H1 (cell line): ENCODE results near the gene TMEM178B. TPM values are rescaled to one million over a fixed set of nuclear protein-coding genes. Genes with fewer than 3 reads are reported as not detected.

ENCODE experiments used
- EP300 ChIP-seq, 2 experiments: IDR thresholded peaks; 1 replicate in 1 of 2; 2 replicates in 1 of 2; pipeline ENCODE4 v1.6.1; 2011 to 2012; ENCODE audit warnings: low read depth in 2 of 2, low read length in 2 of 2, mild to moderate bottlenecking in 2 of 2, borderline replicate concordance in 1 of 2, inconsistent platforms in 1 of 2, moderate library complexity in 1 of 2
- HDAC2 ChIP-seq, 2 experiments: fragments of 300-600 bp in 1 of 2; sonication (generic) in 1 of 2; IDR thresholded peaks; 2 replicates each; pipeline ENCODE4 v1.6.1; 2011 to 2012; ENCODE audit warnings: low read depth in 2 of 2, low read length in 2 of 2, mild to moderate bottlenecking in 2 of 2, moderate library complexity in 2 of 2, borderline replicate concordance in 1 of 2, inconsistent platforms in 1 of 2
- polyA plus RNA-seq, 7 experiments: library from polyadenylated mRNA; depleted of rRNA in 3 of 7; stranded (reverse) in 5 of 7; unstranded in 2 of 7; fragments of >200 nt in 5 of 7; fragments of 200-250 nt in 2 of 7; gene quantifications; 1 replicate in 5 of 7; 2 replicates in 1 of 7; 4 replicates in 1 of 7; pipeline versions ENCODE4 v1.2.1 to v1.2.3, GENCODE V29; 2011 to 2013; ENCODE audit warnings: missing spikeins in 2 of 7, mixed read lengths in 2 of 7
- total RNA-seq: library from RNA; stranded (reverse); fragmentation: NEBNext Ultra II Directional; extraction: Animal tissue kit (Norgen Biotek cat#: 25700); gene quantifications from 2 replicates; pipeline ENCODE4 v1.2.1, GENCODE V29; 2021
- TF ChIP-seq, protein P1 (sequence below): IDR thresholded peaks from 2 replicates; pipeline ENCODE4 v1.6.1; 2012; ENCODE audit warnings: inconsistent platforms

TMEM178B gene
- total and polyA plus RNA-seq, 2 of the 8 experiments (the other 6 are each of a cell fraction or from before 2014, with no cell fraction given), result 5.3 to 18.1 TPM

DNA sequence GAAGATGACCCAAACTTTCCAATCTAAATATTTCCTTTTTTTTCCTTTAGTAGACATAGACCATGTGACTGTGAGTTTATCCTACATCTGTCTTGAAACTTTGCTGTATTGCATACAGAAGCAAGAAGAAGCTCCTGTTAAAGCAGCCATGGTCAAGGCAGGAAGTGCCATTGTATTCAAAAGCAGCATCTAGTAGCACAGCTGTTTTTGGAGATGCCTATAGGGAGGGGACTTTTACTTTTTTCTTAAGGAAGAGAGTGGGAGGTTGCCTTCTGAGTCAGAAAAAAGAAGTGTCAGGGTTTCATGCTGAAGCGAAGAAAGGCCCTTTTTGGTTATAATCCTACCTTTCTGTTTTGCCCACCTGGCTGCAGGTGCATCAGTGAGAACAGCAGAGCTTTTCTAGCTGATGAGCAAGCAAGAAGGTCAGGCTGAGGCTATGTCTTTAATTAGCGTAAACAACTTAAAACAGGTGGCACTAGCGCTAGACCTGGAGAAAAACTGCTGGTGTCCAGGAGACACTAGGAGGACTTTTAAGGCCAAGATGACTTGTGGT, 243.2 kb downstream of the TMEM178B start (continued):
- TF ChIP-seq, protein P1, sequence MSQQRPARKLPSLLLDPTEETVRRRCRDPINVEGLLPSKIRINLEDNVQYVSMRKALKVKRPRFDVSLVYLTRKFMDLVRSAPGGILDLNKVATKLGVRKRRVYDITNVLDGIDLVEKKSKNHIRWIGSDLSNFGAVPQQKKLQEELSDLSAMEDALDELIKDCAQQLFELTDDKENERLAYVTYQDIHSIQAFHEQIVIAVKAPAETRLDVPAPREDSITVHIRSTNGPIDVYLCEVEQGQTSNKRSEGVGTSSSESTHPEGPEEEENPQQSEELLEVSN, result no peak
- no peak for TF ChIP-seq EP300 (IDR thresholded peaks at IDR 0.05; ENCODE audit: borderline replicate concordance in 1 of 2, low read depth in 2 of 2, low read length in 2 of 2)
- no peak for TF ChIP-seq HDAC2 (IDR thresholded peaks at IDR 0.05; ENCODE audit: borderline replicate concordance in 1 of 2, low read depth in 2 of 2, low read length in 2 of 2)
